Measurements from ENCODE around the gene ZNF740.
A peak's percentile ranks its signal among the peaks of the same experiment; 100 is the strongest.
"Not testable (repeated sequence)": the region's sequence is repeated elsewhere in the genome, so short reads cannot be mapped to it uniquely, and the experiment has no call there.

ZNF740 gene

GRCh38 chr12:53193985-53194716 is 13.6 kb downstream of the ZNF740 start:
- no peak for DNase-seq
- peaks cover 32 to 45% of the 10 kb centered on the region in 2 donors for H3K4me1 Mint-ChIP-seq
- H3K27me3 Mint-ChIP-seq, result no peaks in the 10 kb centered on the region
- peak overlapping the region; percentile 95 for H3K27ac Mint-ChIP-seq
- no peak overlapping the region for H3K4me3 Mint-ChIP-seq
- no peaks in the 10 kb centered on the region for H3K9me3 Mint-ChIP-seq
- H3K36me3 Mint-ChIP-seq, result peaks cover 47 to 76% of the 10 kb centered on the region in 2 donors
- no peak for ATAC-seq (replicated peaks)

GRCh38 chr12:53194973-53195372 is 14.5 kb downstream of the ZNF740 start:
- peaks cover 36 to 47% of the 10 kb centered on the region in 2 donors for H3K4me1 Mint-ChIP-seq
- H3K27ac Mint-ChIP-seq, result no peak overlapping the region
- ATAC-seq (replicated peaks) (no peak), DNase-seq (no peak)
- H3K27me3 Mint-ChIP-seq, result no peaks in the 10 kb centered on the region
- H3K4me3 Mint-ChIP-seq, result no peak overlapping the region
- H3K36me3 Mint-ChIP-seq, result peaks cover 49 to 79% of the 10 kb centered on the region in 2 donors
- H3K9me3 Mint-ChIP-seq, result no peaks in the 10 kb centered on the region

GRCh38 chr12:53195516-53196420 is 15.2 kb downstream of the ZNF740 start:
- DNase-seq, result no peak
- H3K27ac Mint-ChIP-seq, result no peak overlapping the region
- peaks cover 55 to 81% of the 10 kb centered on the region in 2 donors for H3K36me3 Mint-ChIP-seq
- ATAC-seq (replicated peaks), result no peak
- H3K4me3 Mint-ChIP-seq, result no peak overlapping the region
- no peaks in the 10 kb centered on the region for H3K27me3 Mint-ChIP-seq
- no peaks in the 10 kb centered on the region for H3K9me3 Mint-ChIP-seq
- H3K4me1 Mint-ChIP-seq, result peaks cover 39 to 50% of the 10 kb centered on the region in 2 donors

- peaks cover 55 to 80% of the 10 kb centered on the region in 2 donors for H3K36me3 Mint-ChIP-seq
- H3K27ac Mint-ChIP-seq, result no peak overlapping the region
- no peaks in the 10 kb centered on the region for H3K27me3 Mint-ChIP-seq
- H3K4me3 Mint-ChIP-seq, result no peak overlapping the region
- ATAC-seq (replicated peaks), result no peak
- no peak for DNase-seq
- H3K9me3 Mint-ChIP-seq, result no peaks in the 10 kb centered on the region
- peaks cover 43 to 50% of the 10 kb centered on the region in 2 donors for H3K4me1 Mint-ChIP-seq
Measured at GRCh38 chr12:53196486-53196885, 16.0 kb downstream of the ZNF740 start.

- DNase-seq (no peak), ATAC-seq (replicated peaks) (no peak)
- Mint-ChIP-seq H3K4me1 (peaks cover 43 to 49% of the 10 kb centered on the region in 2 donors), H3K36me3 (peaks cover 52 to 75% of the 10 kb centered on the region in 2 donors), H3K27ac (peak overlapping the region; percentile 10), H3K27me3 (no peaks in the 10 kb centered on the region), H3K9me3 (no peaks in the 10 kb centered on the region), H3K4me3 (no peak overlapping the region)
Measured at GRCh38 chr12:53197011-53197640, 16.6 kb downstream of the ZNF740 start.

GRCh38 chr12:53198486-53199110 is 18.1 kb downstream of the ZNF740 start:
- peaks cover 42 to 65% of the 10 kb centered on the region in 2 donors for H3K36me3 Mint-ChIP-seq
- no peaks in the 10 kb centered on the region for H3K27me3 Mint-ChIP-seq
- H3K27ac Mint-ChIP-seq, result peak overlapping the region; percentile 48
- DNase-seq, result no peak
- peaks cover 40 to 49% of the 10 kb centered on the region in 2 donors for H3K4me1 Mint-ChIP-seq
- H3K4me3 Mint-ChIP-seq, result peak overlapping the region; percentile 62 to 69
- no peaks in the 10 kb centered on the region for H3K9me3 Mint-ChIP-seq
- no peak for ATAC-seq (replicated peaks)

- no peak for ATAC-seq (replicated peaks)
- H3K4me3 Mint-ChIP-seq, result no peak overlapping the region
- peaks cover 40 to 59% of the 10 kb centered on the region in 2 donors for H3K4me1 Mint-ChIP-seq
- DNase-seq, result no peak
- H3K36me3 Mint-ChIP-seq, result peaks cover 36 to 62% of the 10 kb centered on the region in 2 donors
- peak overlapping the region; percentile 1 for H3K27ac Mint-ChIP-seq
- no peaks in the 10 kb centered on the region for H3K9me3 Mint-ChIP-seq
- H3K27me3 Mint-ChIP-seq, result no peaks in the 10 kb centered on the region
Measured at GRCh38 chr12:53199700-53200099, 19.2 kb downstream of the ZNF740 start.

GRCh38 chr12:53200107-53200457 is 19.6 kb downstream of the ZNF740 start:
- peak overlapping the region; percentile 22 to 67 for H3K4me3 Mint-ChIP-seq
- DNase-seq, result no peak
- H3K36me3 Mint-ChIP-seq, result peaks cover 35 to 59% of the 10 kb centered on the region in 2 donors
- ATAC-seq (replicated peaks), result peak; percentile 13 to 18
- no peaks in the 10 kb centered on the region for H3K9me3 Mint-ChIP-seq
- peak overlapping the region; percentile 26 for H3K27ac Mint-ChIP-seq
- H3K27me3 Mint-ChIP-seq, result no peaks in the 10 kb centered on the region
- peaks cover 40 to 63% of the 10 kb centered on the region in 2 donors for H3K4me1 Mint-ChIP-seq

GRCh38 chr12:53200458-53201176 is 20.1 kb downstream of the ZNF740 start:
- ATAC-seq (replicated peaks) (peak; percentile 72 to 78), DNase-seq (peak; percentile 41)
- Mint-ChIP-seq H3K36me3 (peaks cover 30 to 54% of the 10 kb centered on the region in 2 donors), H3K4me3 (peak overlapping the region; percentile 22 to 67), H3K27ac (peak overlapping the region; percentile 26), H3K27me3 (no peaks in the 10 kb centered on the region), H3K4me1 (peaks cover 39 to 68% of the 10 kb centered on the region in 2 donors), H3K9me3 (no peaks in the 10 kb centered on the region)

- peaks cover 41 to 74% of the 10 kb centered on the region in 2 donors for H3K4me1 Mint-ChIP-seq
- DNase-seq, result no peak
- peaks cover 27 to 48% of the 10 kb centered on the region in 2 donors for H3K36me3 Mint-ChIP-seq
- peak overlapping the region; percentile 22 to 67 for H3K4me3 Mint-ChIP-seq
- H3K27ac Mint-ChIP-seq, result peak overlapping the region; percentile 26
- no peaks in the 10 kb centered on the region for H3K9me3 Mint-ChIP-seq
- no peak for ATAC-seq (replicated peaks)
- no peaks in the 10 kb centered on the region for H3K27me3 Mint-ChIP-seq
Measured at GRCh38 chr12:53201177-53201541, 20.6 kb downstream of the ZNF740 start.

- no peak for ATAC-seq (replicated peaks)
- Mint-ChIP-seq H3K36me3 (peaks cover 24 to 43% of the 10 kb centered on the region in 2 donors), H3K4me1 (peaks cover 46 to 75% of the 10 kb centered on the region in 2 donors), H3K27me3 (no peaks in the 10 kb centered on the region), H3K27ac (no peak overlapping the region), H3K9me3 (no peaks in the 10 kb centered on the region), H3K4me3 (no peak overlapping the region)
- no peak for DNase-seq
Measured at GRCh38 chr12:53201639-53202038, 21.1 kb downstream of the ZNF740 start.

- H3K27me3 Mint-ChIP-seq; ATAC-seq (replicated peaks); H3K27ac Mint-ChIP-seq; DNase-seq; H3K4me3 Mint-ChIP-seq; H3K9me3 Mint-ChIP-seq: not testable (repeated sequence)
- H3K4me1 Mint-ChIP-seq, result peaks cover 51 to 76% of the 10 kb centered on the region in 2 donors
- peaks cover 18 to 37% of the 10 kb centered on the region in 2 donors for H3K36me3 Mint-ChIP-seq
Measured at GRCh38 chr12:53202316-53202715, 21.8 kb downstream of the ZNF740 start.

- DNase-seq (no peak), ATAC-seq (replicated peaks) (no peak)
- H3K27ac Mint-ChIP-seq, result no peak overlapping the region
- H3K4me1 Mint-ChIP-seq, result peaks cover 50 to 78% of the 10 kb centered on the region in 2 donors
- H3K9me3 Mint-ChIP-seq, result no peaks in the 10 kb centered on the region
- no peaks in the 10 kb centered on the region for H3K27me3 Mint-ChIP-seq
- H3K4me3 Mint-ChIP-seq, result peak overlapping the region; percentile 12 to 33
- peaks cover 20 to 28% of the 10 kb centered on the region in 2 donors for H3K36me3 Mint-ChIP-seq
Measured at GRCh38 chr12:53204351-53204750, 23.8 kb downstream of the ZNF740 start.

Data from stimulated activated naive B cell treated with anti-CD40 and anti-IgM and Interleukin-4, amounts not matched to agents 10 μg/mL and 1 μg/mL and 100 μg/mL, for 72 hours (primary cell).